GM12878 (cell line): ENCODE measurements around the gene HOPX. TPM values are rescaled to one million over a fixed set of nuclear protein-coding genes. Genes with fewer than 3 reads are reported as not detected.

Source experiments
- ATAC-seq: fragments of 200-7000 bp; cut with Tn5 transposase; 3 replicates; pipeline ENCODE4 v1.9.1; 2020; ENCODE audit warnings: mild to moderate bottlenecking, moderate library complexity
- BruUV-seq: library from RNA; stranded (reverse); fragments of 400-500 nt; replicated peaks from 2 replicates; lab custom pipeline; 2021; lab: Mats Ljungman, UMichigan
- CTCF ChIA-PET: fragments of 300-600 bp; sonication (Branson Sonifier 250); formaldehyde crosslinking; extraction: SDS; loops from one replicate; lab custom pipeline; 2021; ENCODE audit warnings: inconsistent platforms; lab: Yijun Ruan, JAX
- POLR2A ChIA-PET: fragments of 350-600 bp; formaldehyde crosslinking; extraction: SDS; loops from one replicate; lab custom pipeline; 2021; ENCODE audit warnings: inconsistent platforms; lab: Charles Lee
- RAD21 ChIA-PET: fragments of 300-600 bp; sonication (Branson Sonifier 250); formaldehyde crosslinking; loops from one replicate; lab custom pipeline; 2023; ENCODE audit warnings: antibody characterized with exemption; ENCODE audit not compliant: unreplicated experiment; lab: Charles Lee
- SMC1A ChIA-PET: fragments of 300-600 bp; sonication (Branson Sonifier 250); formaldehyde crosslinking; loops from one replicate; lab custom pipeline; 2023; ENCODE audit not compliant: unreplicated experiment, uncharacterized antibody; lab: Charles Lee
- DNase-seq: peaks from one replicate; pipeline ENCODE4 v3.0.0-alpha.2; 2011; ENCODE audit warnings: low read depth, low spot score
- FAIRE-seq: peaks from 3 replicates; lab custom pipeline; 2011; peaks lifted over from hg19 to GRCh38; lab: Jason Lieb, UNC
- H2AFZ ChIP-seq: 2 replicates; pipeline ENCODE4 v1.6.0; 2011; ENCODE audit warnings: low read depth, low read length, control low read depth; ENCODE audit not compliant: control insufficient read depth
- H3K27ac ChIP-seq: 2 replicates; pipeline ENCODE4 v1.5.1; 2011; ENCODE audit warnings: control low read depth; ENCODE audit not compliant: control insufficient read depth, insufficient read depth
- H3K27me3 ChIP-seq, 2 experiments: replicated peaks in 1 of 2; 2 replicates each; pipeline versions ENCODE4 v1.6.0 to v1.6.1; 2011; ENCODE audit warnings: low read length in 1 of 2; ENCODE audit not compliant: control insufficient read depth in 2 of 2, insufficient read depth in 2 of 2
- H3K36me3 ChIP-seq, 2 experiments: 2 replicates each; pipeline ENCODE4 v1.5.1; 2011; ENCODE audit warnings: low read length in 1 of 2; ENCODE audit not compliant: control insufficient read depth in 2 of 2, insufficient read depth in 2 of 2
- H3K4me1 ChIP-seq: 2 replicates; pipeline ENCODE4 v1.6.1; 2011; ENCODE audit warnings: mild to moderate bottlenecking, low read length, moderate library complexity, mixed read lengths; ENCODE audit not compliant: control insufficient read depth, insufficient read depth
- H3K4me2 ChIP-seq: 2 replicates; pipeline ENCODE4 v1.6.0; 2011; ENCODE audit warnings: control low read depth; ENCODE audit not compliant: control insufficient read depth, insufficient read depth
- H3K4me3 ChIP-seq: fragments of 200-600 bp; sonication (generic); 2 replicates; pipeline ENCODE4 v1.5.1; 2016
- H3K79me2 ChIP-seq: 2 replicates; pipeline ENCODE4 v1.6.0; 2011; ENCODE audit warnings: low read length; ENCODE audit not compliant: control insufficient read depth, insufficient read depth
- H3K9ac ChIP-seq: 2 replicates; pipeline ENCODE4 v1.8.0; 2011; ENCODE audit warnings: low read length, control low read depth, mixed read lengths; ENCODE audit not compliant: control insufficient read depth, insufficient read depth
- H3K9me3 ChIP-seq: replicated peaks from 3 replicates; pipeline ENCODE4 v1.5.1; 2011; ENCODE audit warnings: mild to moderate bottlenecking, low read length; ENCODE audit not compliant: control insufficient read depth, insufficient read depth
- H4K20me1 ChIP-seq: 2 replicates; pipeline ENCODE4 v1.6.0; 2011; ENCODE audit not compliant: control insufficient read depth, insufficient read depth
- BACH1 ChIP-seq: fragments of 450-650 bp; IDR thresholded peaks from 2 replicates; pipeline ENCODE4 v1.6.1; 2017; ENCODE audit warnings: mild to moderate bottlenecking, borderline replicate concordance
- BHLHE40 ChIP-seq, 2 experiments: fragments of 450-650 bp in 1 of 2; IDR thresholded peaks; 2 replicates each; pipeline ENCODE4 v1.6.1; 2011 to 2017; ENCODE audit warnings: low read depth in 2 of 2, borderline replicate concordance in 1 of 2, improper control_type of control experiment in 1 of 2, low read length in 1 of 2, mild to moderate bottlenecking in 1 of 2
- BMI1 ChIP-seq: fragments of 450-650 bp; IDR thresholded peaks from 2 replicates; pipeline ENCODE4 v1.6.1; 2016; ENCODE audit warnings: mild to moderate bottlenecking, moderate library complexity, borderline replicate concordance
- GATAD2B ChIP-seq: fragments of 450-650 bp; conservative IDR thresholded peaks from 2 replicates; pipeline ENCODE4 v1.6.1; 2017; ENCODE audit warnings: low read depth, mild to moderate bottlenecking, moderate library complexity
- IRF5 ChIP-seq: fragments of 450-650 bp; IDR thresholded peaks from 2 replicates; pipeline ENCODE4 v1.6.1; 2017; ENCODE audit warnings: borderline replicate concordance
- JUNB ChIP-seq: IDR thresholded peaks from 2 replicates; pipeline ENCODE4 v1.6.1; 2016; ENCODE audit warnings: antibody characterized with exemption, mild to moderate bottlenecking
- JUND ChIP-seq: IDR thresholded peaks from 2 replicates; pipeline ENCODE4 v1.6.1; 2012; ENCODE audit warnings: low read depth, mild to moderate bottlenecking, low read length, improper control_type of control experiment, moderate library complexity
- KLF5 ChIP-seq: fragments of 450-650 bp; IDR thresholded peaks from 2 replicates; pipeline ENCODE4 v1.6.1; 2014; ENCODE audit warnings: mild to moderate bottlenecking; ENCODE audit not compliant: partially characterized antibody
- NFXL1 ChIP-seq: fragments of 450-650 bp; IDR thresholded peaks from 2 replicates; pipeline ENCODE4 v1.6.1; 2017; ENCODE audit warnings: antibody characterized with exemption, mild to moderate bottlenecking, borderline replicate concordance
- SMARCA5 ChIP-seq: fragments of 450-650 bp; IDR thresholded peaks from 2 replicates; pipeline ENCODE4 v1.6.1; 2017; ENCODE audit warnings: mild to moderate bottlenecking
- TARDBP ChIP-seq: IDR thresholded peaks from 2 replicates; pipeline ENCODE4 v1.6.1; 2016; ENCODE audit warnings: borderline replicate concordance
- WGBS: methylation state at CpG from one replicate; pipeline ENCODE4 v1.1.6; 2016; ENCODE audit warnings: low lambda C conversion rate; ENCODE audit not compliant: insufficient replicate concordance, insufficient coverage; ENCODE audit errors: missing lambda C conversion rate; 5-methylcytosine and 5-hydroxymethylcytosine counted together
- in situ Hi-C: fragments of 300-500 bp; cut with MboI; formaldehyde crosslinking; loops from 9 replicates; pipeline ENCODE4 v1.14.3; 2018; ENCODE audit warnings: mixed read lengths
- intact Hi-C: fragments of 100-400 bp; cut with micrococcal nuclease; formaldehyde crosslinking; loops from one replicate; pipeline ENCODE4 v1.14.2; 2022; ENCODE audit not compliant: unreplicated experiment
- polyA plus RNA-seq, 11 experiments: library from polyadenylated mRNA; depleted of rRNA in 4 of 11; unstranded in 6 of 11; stranded (reverse) in 5 of 11; fragments of >200 nt; fragmentation: Nextera tagmentation in 4 of 11; fragmentation: Illumina TruSeq in 1 of 11; extraction: Ambion mirVana in 4 of 11; extraction: Trizol in 1 of 11; gene quantifications; 1 replicate in 1 of 11; 2 replicates in 10 of 11; pipeline versions ENCODE4 v1.2.1 to v1.2.3, GENCODE V29; 2011 to 2016; ENCODE audit warnings: inconsistent platforms in 2 of 11, missing spikeins in 2 of 11, low read depth in 1 of 11
- total RNA-seq, 4 experiments: library from RNA; depleted of rRNA in 3 of 4; stranded (reverse); fragments of >200 nt in 3 of 4; fragmentation: Illumina TruSeq in 1 of 4; extraction: Trizol in 1 of 4; gene quantifications; 2 replicates each; pipeline versions ENCODE4 v1.2.1 to v1.2.3, GENCODE V29; 2013 to 2021

The HOPX gene
- total and polyA plus RNA-seq, 10 of the 15 experiments (the other 5 are each of a cell fraction or from before 2014, with no cell fraction given) = 0.11 to 0.40 (median 0.23) TPM; not detected in 4

GRCh38 chr4:56688094-56688647 is 7.1 kb upstream of the HOPX start:
- ATAC-seq = no peak

More at GRCh38 chr4:56688094-56688647, 7.1 kb upstream of the HOPX start:
- Histone ChIP-seq H3K4me2 (no peak overlapping the region), H3K4me3 (no peak overlapping the region), H3K27ac (no peak overlapping the region), H3K9ac (no peak overlapping the region), H3K4me1 (no peaks in the 10 kb centered on the region), H2AFZ (no peak overlapping the region), H3K79me2 (no peaks in the 10 kb centered on the region), H3K27me3 (no peaks in the 10 kb centered on the region; a peak in 2 of 4 replicates), H4K20me1 (no peaks in the 10 kb centered on the region), H3K36me3 (no peaks in the 10 kb centered on the region), H3K9me3 (no peaks in the 10 kb centered on the region)
- POLR2A ChIA-PET = no interaction called here
- DNase-seq (no peak), FAIRE-seq (no peak)
- intact Hi-C loops = no loop called here
- BruUV-seq = no TSS peak
- TF ChIP-seq NFXL1 (no peak), BACH1 (no peak), JUNB (no peak), BHLHE40 (IDR thresholded peaks at IDR 0.05; ENCODE audit: borderline replicate concordance in 1 of 2, low read depth in 2 of 2, low read length in 1 of 2) (no peak), TARDBP (no peak), IRF5 (no peak), JUND (no peak), GATAD2B (no peak), BMI1 (no peak), SMARCA5 (no peak), KLF5 (no peak)
- CTCF ChIA-PET = interaction anchor here (1.6 kb wide), 1 partner anchor 111 kb away, joined by 5 read pairs; no protein-coding TSS in a partner anchor
- SMC1A ChIA-PET = no interaction called here
- 33% methylated on average over 2 of the region's 2 CpGs for WGBS
- RAD21 ChIA-PET = no interaction called here
- in situ Hi-C loops = no loop called here
